CD14-positive monocyte (primary cell): Measurements from ENCODE around the gene SLCO2A1. TPM values are rescaled to one million over a fixed set of nuclear protein-coding genes. Genes with fewer than 3 reads are reported as not detected.

ENCODE experiments used
- DNase-seq, 3 donors: peaks; one replicate each; pipeline ENCODE4 v3.0.0-alpha.2; 2011 to 2022
- H2AFZ ChIP-seq: 2 replicates; pipeline ENCODE4 v1.6.0; 2012; ENCODE audit warnings: mild to moderate bottlenecking, low read depth, low read length, inconsistent platforms; ENCODE audit not compliant: insufficient read depth, poor library complexity, severe bottlenecking
- H3K27ac ChIP-seq, 2 donors: 1 replicate in 1 of 2; 2 replicates in 1 of 2; pipeline ENCODE4 v1.5.1; 2012 to 2013; ENCODE audit warnings: low read length in 2 of 2, control low read depth in 1 of 2, inconsistent platforms in 1 of 2, low read depth in 1 of 2, mild to moderate bottlenecking in 1 of 2
- H3K27me3 ChIP-seq, 2 donors: one replicate each; pipeline versions ENCODE4 v1.6.0 to v1.6.1; 2011 to 2013; ENCODE audit warnings: low read length in 2 of 2; ENCODE audit not compliant: control insufficient read depth in 2 of 2, insufficient read depth in 2 of 2
- H3K36me3 ChIP-seq, 2 donors: replicated peaks in 1 of 2; 1 replicate in 1 of 2; 2 replicates in 1 of 2; pipeline versions ENCODE4 v1.5.1 to v1.6.1; 2012 to 2013; ENCODE audit warnings: low read length in 2 of 2, control low read depth in 1 of 2, inconsistent platforms in 1 of 2, mild to moderate bottlenecking in 1 of 2; ENCODE audit not compliant: insufficient read depth in 2 of 2, control insufficient read depth in 1 of 2
- H3K4me1 ChIP-seq, 2 donors: 1 replicate in 1 of 2; 2 replicates in 1 of 2; pipeline versions ENCODE4 v1.5.1 to v1.6.1; 2012 to 2013; ENCODE audit warnings: low read length in 2 of 2, control low read depth in 1 of 2, inconsistent platforms in 1 of 2, mild to moderate bottlenecking in 1 of 2, moderate library complexity in 1 of 2; ENCODE audit not compliant: insufficient read depth in 2 of 2, control insufficient read depth in 1 of 2
- H3K4me2 ChIP-seq: replicated peaks from 2 replicates; pipeline ENCODE3; 2012; ENCODE audit warnings: low read length, moderate library complexity, mild to moderate bottlenecking; ENCODE audit not compliant: poor library complexity, severe bottlenecking; ENCODE audit errors: extremely low read depth
- H3K4me3 ChIP-seq, 3 experiments: fragments of 200-600 bp in 1 of 3; sonication (generic) in 1 of 3; replicated peaks in 1 of 3; 1 replicate in 2 of 3; 2 replicates in 1 of 3; pipeline ENCODE4 v1.5.1; 2011 to 2013; ENCODE audit warnings: low read length in 3 of 3, mild to moderate bottlenecking in 3 of 3, control low read depth in 2 of 3, low read depth in 2 of 3, inconsistent platforms in 1 of 3, moderate library complexity in 1 of 3
- H3K79me2 ChIP-seq: 2 replicates; pipeline ENCODE4 v1.6.0; 2012; ENCODE audit warnings: mild to moderate bottlenecking, control low read depth, inconsistent platforms, low read length, moderate library complexity; ENCODE audit not compliant: insufficient read depth
- H3K9ac ChIP-seq: 2 replicates; pipeline ENCODE4 v1.6.0; 2017; ENCODE audit warnings: low read length, mild to moderate bottlenecking; ENCODE audit not compliant: insufficient read depth, poor library complexity, severe bottlenecking
- H3K9me3 ChIP-seq, 2 donors: replicated peaks in 1 of 2; 1 replicate in 1 of 2; 2 replicates in 1 of 2; pipeline versions ENCODE4 v1.5.1 to v1.6.1; 2012 to 2013; ENCODE audit warnings: low read length in 2 of 2, control low read depth in 1 of 2; ENCODE audit not compliant: control insufficient read depth in 1 of 2, insufficient read depth in 1 of 2
- H4K20me1 ChIP-seq: 2 replicates; pipeline ENCODE4 v1.6.0; 2012; ENCODE audit warnings: mild to moderate bottlenecking, low read length, control low read depth, moderate library complexity; ENCODE audit not compliant: insufficient read depth
- H3K27ac Mint-ChIP-seq, 7 donors: one replicate each; pipeline ENCODE4 v1.8.0; 2020; ENCODE audit warnings: mild to moderate bottlenecking in 7 of 7, mixed read lengths in 7 of 7, moderate library complexity in 6 of 7, inconsistent platforms in 2 of 7
- H3K27me3 Mint-ChIP-seq, 3 donors: one replicate each; pipeline ENCODE4 v1.8.0; 2021 to 2022; ENCODE audit warnings: low read depth in 3 of 3, mild to moderate bottlenecking in 3 of 3, mixed read lengths in 3 of 3, moderate library complexity in 3 of 3, inconsistent platforms in 1 of 3
- H3K36me3 Mint-ChIP-seq, 2 donors: one replicate each; pipeline ENCODE4 v1.8.0; 2020; ENCODE audit warnings: mixed read lengths in 2 of 2, inconsistent platforms in 1 of 2, mild to moderate bottlenecking in 1 of 2
- H3K4me1 Mint-ChIP-seq: one replicate; pipeline ENCODE4 v1.8.0; 2020; ENCODE audit warnings: mild to moderate bottlenecking, mixed read lengths
- H3K4me3 Mint-ChIP-seq, 2 donors: one replicate each; pipeline ENCODE4 v1.8.0; 2020; ENCODE audit warnings: mild to moderate bottlenecking in 2 of 2, mixed read lengths in 2 of 2, moderate library complexity in 1 of 2
- H3K9me3 Mint-ChIP-seq, 7 donors: one replicate each; pipeline ENCODE4 v1.8.0; 2020 to 2022; ENCODE audit warnings: mixed read lengths in 7 of 7, mild to moderate bottlenecking in 6 of 7, moderate library complexity in 6 of 7, inconsistent platforms in 2 of 7
- CTCF ChIP-seq: fragments of 200-600 bp; IDR thresholded peaks from one replicate; pipeline ENCODE4 v1.8.0; 2022; ENCODE audit warnings: antibody characterized with exemption, mild to moderate bottlenecking
- WGBS: methylation state at CpG from one replicate; pipeline ENCODE4 v1.1.5; 2013; ENCODE audit warnings: missing lambda C conversion rate; ENCODE audit not compliant: insufficient coverage; 5-methylcytosine and 5-hydroxymethylcytosine counted together
- intact Hi-C, 2 donors: fragments of 100-400 bp; cut with micrococcal nuclease; formaldehyde crosslinking; loops; one replicate each; pipeline versions ENCODE4 v1.15.0 to v1.15.1; 2023
- polyA plus RNA-seq, 3 donors: library from polyadenylated mRNA; depleted of rRNA in 1 of 3; unstranded in 2 of 3; stranded (reverse) in 1 of 3; fragments of 300-500 nt in 2 of 3; fragments of >200 nt in 1 of 3; fragmentation: Illumina TruSeq in 2 of 3; gene quantifications; 1 replicate in 2 of 3; 2 replicates in 1 of 3; pipeline ENCODE4 v1.2.3, GENCODE V29; 2012 to 2021

The SLCO2A1 gene
- polyA plus RNA-seq, 3 donors = 0.12 TPM; not detected in 2

DNA sequence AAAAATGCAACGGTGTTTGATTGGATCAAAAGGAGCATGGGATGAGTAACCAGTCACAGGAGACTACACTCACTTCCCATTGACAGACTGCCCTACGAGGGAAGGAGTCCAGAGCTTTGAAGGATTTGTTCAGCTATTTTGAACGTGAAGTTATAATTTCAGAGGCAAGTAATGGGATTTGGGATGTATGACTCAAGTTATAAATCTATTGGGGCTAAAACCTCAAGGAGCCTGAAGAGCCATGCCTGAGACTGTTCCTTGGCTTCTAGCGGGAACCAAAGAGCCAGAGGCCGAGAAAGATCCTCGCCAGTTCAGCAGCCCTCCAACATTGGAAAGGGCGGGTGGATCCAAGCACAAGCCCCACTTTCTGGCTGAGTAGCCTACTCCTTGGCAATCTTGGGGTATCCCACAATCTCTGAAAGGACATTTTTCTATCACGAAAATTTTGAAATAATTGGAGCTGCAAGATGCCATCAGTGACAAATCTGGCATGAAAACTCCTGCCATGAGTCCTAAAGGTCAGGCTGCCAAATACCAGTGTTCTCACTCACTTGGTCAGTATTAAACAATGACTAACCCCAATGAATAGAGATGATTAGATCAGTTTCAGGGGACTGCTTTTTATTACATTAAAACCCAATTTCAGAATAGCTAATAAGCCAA, 48.6 kb upstream of the SLCO2A1 start:
- Mint-ChIP-seq H3K27ac (no peak overlapping the region), H3K36me3 (no peaks in the 10 kb centered on the region), H3K4me1 (no peaks in the 10 kb centered on the region), H3K4me3 (no peak overlapping the region), H3K9me3 (peaks cover 0 to 9% (median 6%) of the 10 kb centered on the region in 7 donors), H3K27me3 (peaks cover 0 to 2% (median 0%) of the 10 kb centered on the region in 3 donors)
- Histone ChIP-seq H3K79me2 (no peaks in the 10 kb centered on the region), H3K4me3 (no peak overlapping the region), H3K4me1 (no peaks in the 10 kb centered on the region), H4K20me1 (no peaks in the 10 kb centered on the region), H3K9me3 (peaks cover 0 to 3% of the 10 kb centered on the region in 2 donors), H2AFZ (no peak overlapping the region), H3K27me3 (no peaks in the 10 kb centered on the region), H3K4me2 (no peak overlapping the region), H3K36me3 (no peaks in the 10 kb centered on the region), H3K9ac (no peak overlapping the region), H3K27ac (no peak overlapping the region)
- no peak for TF ChIP-seq CTCF
- 88% methylated on average over 6 of the region's 8 CpGs for WGBS
- intact Hi-C loops = no loop called here
- no peak for DNase-seq

DNA sequence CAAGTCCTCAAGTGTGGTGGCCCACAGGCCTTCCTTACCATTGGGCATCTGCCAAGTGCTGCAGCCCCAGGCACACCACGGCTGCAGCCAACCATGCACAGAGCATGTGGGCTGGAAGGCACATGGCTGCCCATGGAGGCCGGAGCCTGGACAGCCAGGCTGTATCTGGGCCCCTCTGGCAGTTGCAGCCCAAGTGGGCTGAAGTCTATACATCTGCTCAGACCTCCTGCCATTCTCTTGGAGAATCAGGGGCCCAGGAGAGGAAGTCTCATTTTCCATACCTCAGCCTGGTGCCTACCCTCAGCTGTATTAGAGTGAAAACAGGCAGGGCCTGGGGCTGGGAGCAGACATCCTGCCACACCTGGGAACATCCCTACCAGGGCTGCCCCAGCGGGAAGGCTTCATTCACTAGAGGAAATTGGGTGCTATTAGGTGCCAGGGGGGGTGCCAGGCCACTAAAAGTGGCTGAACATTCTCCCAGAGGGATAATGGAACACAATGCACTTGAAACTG, 48.0 kb upstream of the SLCO2A1 start:
- no peak overlapping the region for H3K4me2 ChIP-seq
- no peaks in the 10 kb centered on the region for H3K36me3 ChIP-seq
- H3K27ac ChIP-seq = no peak overlapping the region
- no peaks in the 10 kb centered on the region for H3K36me3 Mint-ChIP-seq
- H3K79me2 ChIP-seq = no peaks in the 10 kb centered on the region
- H3K27ac Mint-ChIP-seq = no peak overlapping the region
- H3K4me3 ChIP-seq = no peak overlapping the region
- H3K9ac ChIP-seq = no peak overlapping the region
- intact Hi-C loops = no loop called here
- H3K27me3 ChIP-seq = no peaks in the 10 kb centered on the region
- no peak overlapping the region for H3K4me3 Mint-ChIP-seq
- no peaks in the 10 kb centered on the region for H3K4me1 Mint-ChIP-seq
- DNase-seq = no peak
- peaks cover 0 to 2% (median 0%) of the 10 kb centered on the region in 3 donors for H3K27me3 Mint-ChIP-seq
- H2AFZ ChIP-seq = no peak overlapping the region
- peaks cover 0 to 9% (median 6%) of the 10 kb centered on the region in 7 donors for H3K9me3 Mint-ChIP-seq
- 97% methylated on average over 3 of the region's 3 CpGs for WGBS
- TF ChIP-seq CTCF = no peak
- no peaks in the 10 kb centered on the region for H3K4me1 ChIP-seq
- no peaks in the 10 kb centered on the region for H4K20me1 ChIP-seq
- peaks cover 0 to 3% of the 10 kb centered on the region in 2 donors for H3K9me3 ChIP-seq
